HepG2 (cell line): Measurements from ENCODE around the gene ZIK1. TPM values are rescaled to one million over a fixed set of nuclear protein-coding genes. Genes with fewer than 3 reads are reported as not detected.

Source experiments
- ESRRA ChIP-seq: sonication (generic); formaldehyde crosslinking; IDR thresholded peaks from 2 replicates; pipeline ENCODE4 v1.5.1; 2020; ENCODE audit warnings: mild to moderate bottlenecking, low read depth, missing genetic modification reagents
- GABPA ChIP-seq, 2 experiments: IDR thresholded peaks; 2 replicates each; pipeline ENCODE4 v1.6.1; 2011 to 2016; ENCODE audit warnings: low read depth in 2 of 2, low read length in 1 of 2, missing biosample characterization in 1 of 2, missing genetic modification characterization in 1 of 2
- ISX ChIP-seq: sonication (generic); formaldehyde crosslinking; conservative IDR thresholded peaks from 2 replicates; pipeline ENCODE4 v1.5.0; 2020; ENCODE audit warnings: missing genetic modification reagents
- KDM3A ChIP-seq: IDR thresholded peaks from 2 replicates; pipeline ENCODE4 v1.6.1; 2018; ENCODE audit warnings: low read depth, missing compliant biosample characterization
- KMT2B ChIP-seq: IDR thresholded peaks from 2 replicates; pipeline ENCODE4 v1.6.1; 2016; ENCODE audit warnings: missing genetic modification reagents, missing compliant biosample characterization
- MEIS2 ChIP-seq: sonication (generic); formaldehyde crosslinking; IDR thresholded peaks from 2 replicates; pipeline ENCODE4 v1.9.0; 2021; ENCODE audit warnings: mild to moderate bottlenecking, missing genetic modification reagents
- NCOA5 ChIP-seq: sonication (generic); formaldehyde crosslinking; IDR thresholded peaks from 2 replicates; pipeline ENCODE4 v1.4.0; 2020; ENCODE audit warnings: missing genetic modification reagents
- NFKBIZ ChIP-seq: IDR thresholded peaks from 2 replicates; pipeline ENCODE4 v1.6.1; 2018; ENCODE audit warnings: missing genetic modification reagents, missing compliant biosample characterization
- NR2F6 ChIP-seq, 2 experiments: IDR thresholded peaks; 2 replicates each; pipeline ENCODE4 v1.6.1; 2016; ENCODE audit warnings: antibody characterized with exemption in 1 of 2, mild to moderate bottlenecking in 1 of 2
- RAD21 ChIP-seq: fragments of 450-650 bp; formaldehyde crosslinking; IDR thresholded peaks from 2 replicates; pipeline ENCODE4 v1.5.0; 2020; ENCODE audit warnings: mild to moderate bottlenecking
- RFXAP ChIP-seq: sonication (generic); formaldehyde crosslinking; IDR thresholded peaks from 2 replicates; pipeline ENCODE4 v1.4.0; 2020; ENCODE audit warnings: missing genetic modification reagents, borderline replicate concordance
- RORA ChIP-seq: sonication (generic); formaldehyde crosslinking; IDR thresholded peaks from 2 replicates; pipeline ENCODE4 v1.5.0; 2020; ENCODE audit warnings: mild to moderate bottlenecking, missing genetic modification reagents, moderate library complexity
- SETDB1 ChIP-seq: sonication (generic); formaldehyde crosslinking; IDR thresholded peaks from 2 replicates; pipeline ENCODE4 v1.5.1; 2020; ENCODE audit warnings: missing genetic modification reagents, mild to moderate bottlenecking, borderline replicate concordance
- SRF ChIP-seq: IDR thresholded peaks from 2 replicates; pipeline ENCODE4 v1.6.1; 2011; ENCODE audit warnings: mild to moderate bottlenecking, low read depth, low read length, moderate library complexity
- ZFP36L1 ChIP-seq: sonication (generic); formaldehyde crosslinking; IDR thresholded peaks from 2 replicates; pipeline ENCODE4 v1.8.0; 2022; ENCODE audit warnings: mild to moderate bottlenecking, missing genetic modification reagents, moderate library complexity
- ZNF143 ChIP-seq: sonication (generic); formaldehyde crosslinking; IDR thresholded peaks from 2 replicates; pipeline ENCODE4 v1.4.0; 2020; ENCODE audit warnings: missing genetic modification reagents
- ZNF205 ChIP-seq: IDR thresholded peaks from 2 replicates; pipeline ENCODE4 v1.6.1; 2018; ENCODE audit warnings: missing biosample characterization, missing genetic modification reagents
- ZNF24 ChIP-seq: fragments of 450-650 bp; IDR thresholded peaks from 2 replicates; pipeline ENCODE4 v1.6.1; 2017; ENCODE audit warnings: antibody characterized with exemption, mild to moderate bottlenecking
- ZNF331 ChIP-seq: sonication (generic); formaldehyde crosslinking; IDR thresholded peaks from 2 replicates; pipeline ENCODE4 v1.4.0; 2020; ENCODE audit warnings: missing genetic modification reagents
- polyA plus RNA-seq, 8 experiments: library from polyadenylated mRNA; depleted of rRNA in 3 of 8; stranded (reverse) in 7 of 8; unstranded in 1 of 8; fragments of >200 nt; fragmentation: Illumina TruSeq in 4 of 8; extraction: Trizol in 4 of 8; gene quantifications; 2 replicates each; pipeline versions ENCODE4 v1.2.1 to v1.2.3, GENCODE V29; 2011 to 2016; ENCODE audit warnings: low read depth in 4 of 8, missing spikeins in 1 of 8, mixed read lengths in 1 of 8; ENCODE audit not compliant: insufficient read depth in 1 of 8
- total RNA-seq, 5 experiments: library from RNA; depleted of rRNA; stranded (reverse); fragments of >200 nt; fragmentation: Illumina TruSeq; extraction: Trizol; gene quantifications; 2 replicates each; pipeline ENCODE4 v1.2.3, GENCODE V29; 2016; ENCODE audit warnings: low read depth in 1 of 5
- TF ChIP-seq, protein P1 (sequence below): sonication (generic); formaldehyde crosslinking; IDR thresholded peaks from 2 replicates; pipeline ENCODE4 v1.8.1; 2023; ENCODE audit warnings: mild to moderate bottlenecking, missing genetic modification reagents
- TF ChIP-seq, protein P2 (sequence below): sonication (generic); formaldehyde crosslinking; IDR thresholded peaks from 2 replicates; pipeline ENCODE4 v1.4.0; 2020; ENCODE audit warnings: missing genetic modification reagents
- TF ChIP-seq, protein P3 (sequence below): IDR thresholded peaks from 2 replicates; pipeline ENCODE4 v1.6.1; 2012; ENCODE audit warnings: low read length, improper control_type of control experiment
- TF ChIP-seq, protein P4 (sequence below): sonication (generic); formaldehyde crosslinking; IDR thresholded peaks from 2 replicates; pipeline ENCODE4 v1.5.0; 2020; ENCODE audit warnings: missing genetic modification reagents

ZIK1 gene
- total and polyA plus RNA-seq, 2 of the 13 experiments (the other 11 are each of a cell fraction or from before 2014, with no cell fraction given), result 2.1 to 7.2 TPM

DNA sequence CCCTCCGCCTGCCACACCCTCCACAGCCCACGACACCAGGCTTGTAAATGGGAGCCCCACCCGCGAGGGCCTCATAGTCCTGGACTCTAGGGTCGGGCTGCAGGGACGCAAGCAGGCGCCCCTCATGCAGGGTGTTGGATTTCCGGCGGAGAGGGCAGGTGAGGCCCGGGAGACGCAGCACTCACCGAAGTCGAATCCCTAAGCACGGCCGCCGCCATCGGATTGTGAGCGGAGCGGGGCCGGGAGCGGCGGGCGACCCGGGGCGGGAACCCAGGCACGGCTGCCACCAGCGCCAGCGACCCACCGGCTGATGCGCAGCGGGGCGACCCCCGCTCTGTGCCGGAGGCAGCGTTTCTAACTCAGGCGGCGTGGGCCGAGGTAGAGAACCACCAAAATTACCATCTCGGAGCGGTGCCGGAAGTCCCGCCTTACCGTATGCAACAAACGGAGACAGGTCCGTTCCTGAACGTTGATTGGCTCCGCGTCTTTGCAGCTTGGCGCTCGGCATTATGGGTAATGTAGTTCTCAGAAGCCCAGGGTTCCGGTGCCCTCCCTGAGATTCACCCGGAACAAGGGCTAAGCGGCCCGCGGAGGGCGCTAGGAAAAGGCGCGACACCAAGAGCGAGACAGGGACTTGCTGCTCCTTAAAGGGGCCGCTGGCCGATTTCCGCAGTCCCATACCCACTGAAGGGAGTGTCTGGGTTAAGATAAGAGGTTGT, 5.3 kb upstream of the ZIK1 start, which contains the start of gene ZNF416 (continued):
- TF ChIP-seq ZNF205, result peak; percentile 94
- TF ChIP-seq GABPA (IDR thresholded peaks at IDR 0.05; ENCODE audit: low read depth, low read length), result peak; percentile 87
- TF ChIP-seq GABPA (CRISPR knock-in tag; IDR thresholded peaks at IDR 0.05; ENCODE audit: low read depth), result peak; percentile 96
- TF ChIP-seq, protein P1, sequence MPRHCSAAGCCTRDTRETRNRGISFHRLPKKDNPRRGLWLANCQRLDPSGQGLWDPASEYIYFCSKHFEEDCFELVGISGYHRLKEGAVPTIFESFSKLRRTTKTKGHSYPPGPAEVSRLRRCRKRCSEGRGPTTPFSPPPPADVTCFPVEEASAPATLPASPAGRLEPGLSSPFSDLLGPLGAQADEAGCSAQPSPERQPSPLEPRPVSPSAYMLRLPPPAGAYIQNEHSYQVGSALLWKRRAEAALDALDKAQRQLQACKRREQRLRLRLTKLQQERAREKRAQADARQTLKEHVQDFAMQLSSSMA (CRISPR knock-in tag), result 0 out of 2 replicates have a peak, but pooled peaks have one; percentile 21
- no peak for TF ChIP-seq SRF
- TF ChIP-seq ZNF331 (CRISPR knock-in tag), result peak; percentile 40; the same call in 1 of the 2 replicates
- TF ChIP-seq, protein P2, sequence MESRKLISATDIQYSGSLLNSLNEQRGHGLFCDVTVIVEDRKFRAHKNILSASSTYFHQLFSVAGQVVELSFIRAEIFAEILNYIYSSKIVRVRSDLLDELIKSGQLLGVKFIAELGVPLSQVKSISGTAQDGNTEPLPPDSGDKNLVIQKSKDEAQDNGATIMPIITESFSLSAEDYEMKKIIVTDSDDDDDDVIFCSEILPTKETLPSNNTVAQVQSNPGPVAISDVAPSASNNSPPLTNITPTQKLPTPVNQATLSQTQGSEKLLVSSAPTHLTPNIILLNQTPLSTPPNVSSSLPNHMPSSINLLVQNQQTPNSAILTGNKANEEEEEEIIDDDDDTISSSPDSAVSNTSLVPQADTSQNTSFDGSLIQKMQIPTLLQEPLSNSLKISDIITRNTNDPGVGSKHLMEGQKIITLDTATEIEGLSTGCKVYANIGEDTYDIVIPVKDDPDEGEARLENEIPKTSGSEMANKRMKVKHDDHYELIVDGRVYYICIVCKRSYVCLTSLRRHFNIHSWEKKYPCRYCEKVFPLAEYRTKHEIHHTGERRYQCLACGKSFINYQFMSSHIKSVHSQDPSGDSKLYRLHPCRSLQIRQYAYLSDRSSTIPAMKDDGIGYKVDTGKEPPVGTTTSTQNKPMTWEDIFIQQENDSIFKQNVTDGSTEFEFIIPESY (CRISPR knock-in tag), result no peak
- no peak for TF ChIP-seq ZFP36L1 (CRISPR knock-in tag)
- no peak for TF ChIP-seq ZNF24
- TF ChIP-seq NCOA5 (CRISPR knock-in tag), result no peak
- 0 out of 2 replicates have a peak, but pooled peaks have one; percentile 16 for TF ChIP-seq RAD21 (CRISPR knock-in tag)
- TF ChIP-seq NR2F6 (IDR thresholded peaks at IDR 0.05), result no peak
- 0 out of 2 replicates have a peak, but pooled peaks have one; percentile 18 for TF ChIP-seq NR2F6 (CRISPR knock-in tag; IDR thresholded peaks at IDR 0.05)
- no peak for TF ChIP-seq SETDB1 (CRISPR knock-in tag)
- TF ChIP-seq MEIS2 (CRISPR knock-in tag), result 0 out of 2 replicates have a peak, but pooled peaks have one; percentile 20
- no peak for TF ChIP-seq ISX (CRISPR knock-in tag)
- TF ChIP-seq NFKBIZ (CRISPR knock-in tag), result no peak
- no peak; the same call in 1 of the 2 replicates for TF ChIP-seq ESRRA
- peak; percentile 97 for TF ChIP-seq ZNF143 (CRISPR knock-in tag)
- peak; percentile 64; the same call in 1 of the 2 replicates for TF ChIP-seq RFXAP (CRISPR knock-in tag)
- TF ChIP-seq, protein P3, sequence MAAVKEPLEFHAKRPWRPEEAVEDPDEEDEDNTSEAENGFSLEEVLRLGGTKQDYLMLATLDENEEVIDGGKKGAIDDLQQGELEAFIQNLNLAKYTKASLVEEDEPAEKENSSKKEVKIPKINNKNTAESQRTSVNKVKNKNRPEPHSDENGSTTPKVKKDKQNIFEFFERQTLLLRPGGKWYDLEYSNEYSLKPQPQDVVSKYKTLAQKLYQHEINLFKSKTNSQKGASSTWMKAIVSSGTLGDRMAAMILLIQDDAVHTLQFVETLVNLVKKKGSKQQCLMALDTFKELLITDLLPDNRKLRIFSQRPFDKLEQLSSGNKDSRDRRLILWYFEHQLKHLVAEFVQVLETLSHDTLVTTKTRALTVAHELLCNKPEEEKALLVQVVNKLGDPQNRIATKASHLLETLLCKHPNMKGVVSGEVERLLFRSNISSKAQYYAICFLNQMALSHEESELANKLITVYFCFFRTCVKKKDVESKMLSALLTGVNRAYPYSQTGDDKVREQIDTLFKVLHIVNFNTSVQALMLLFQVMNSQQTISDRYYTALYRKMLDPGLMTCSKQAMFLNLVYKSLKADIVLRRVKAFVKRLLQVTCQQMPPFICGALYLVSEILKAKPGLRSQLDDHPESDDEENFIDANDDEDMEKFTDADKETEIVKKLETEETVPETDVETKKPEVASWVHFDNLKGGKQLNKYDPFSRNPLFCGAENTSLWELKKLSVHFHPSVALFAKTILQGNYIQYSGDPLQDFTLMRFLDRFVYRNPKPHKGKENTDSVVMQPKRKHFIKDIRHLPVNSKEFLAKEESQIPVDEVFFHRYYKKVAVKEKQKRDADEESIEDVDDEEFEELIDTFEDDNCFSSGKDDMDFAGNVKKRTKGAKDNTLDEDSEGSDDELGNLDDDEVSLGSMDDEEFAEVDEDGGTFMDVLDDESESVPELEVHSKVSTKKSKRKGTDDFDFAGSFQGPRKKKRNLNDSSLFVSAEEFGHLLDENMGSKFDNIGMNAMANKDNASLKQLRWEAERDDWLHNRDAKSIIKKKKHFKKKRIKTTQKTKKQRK, result no peak
- no peak for TF ChIP-seq KDM3A (CRISPR knock-in tag)
- TF ChIP-seq RORA (CRISPR knock-in tag), result no peak
- TF ChIP-seq, protein P4, sequence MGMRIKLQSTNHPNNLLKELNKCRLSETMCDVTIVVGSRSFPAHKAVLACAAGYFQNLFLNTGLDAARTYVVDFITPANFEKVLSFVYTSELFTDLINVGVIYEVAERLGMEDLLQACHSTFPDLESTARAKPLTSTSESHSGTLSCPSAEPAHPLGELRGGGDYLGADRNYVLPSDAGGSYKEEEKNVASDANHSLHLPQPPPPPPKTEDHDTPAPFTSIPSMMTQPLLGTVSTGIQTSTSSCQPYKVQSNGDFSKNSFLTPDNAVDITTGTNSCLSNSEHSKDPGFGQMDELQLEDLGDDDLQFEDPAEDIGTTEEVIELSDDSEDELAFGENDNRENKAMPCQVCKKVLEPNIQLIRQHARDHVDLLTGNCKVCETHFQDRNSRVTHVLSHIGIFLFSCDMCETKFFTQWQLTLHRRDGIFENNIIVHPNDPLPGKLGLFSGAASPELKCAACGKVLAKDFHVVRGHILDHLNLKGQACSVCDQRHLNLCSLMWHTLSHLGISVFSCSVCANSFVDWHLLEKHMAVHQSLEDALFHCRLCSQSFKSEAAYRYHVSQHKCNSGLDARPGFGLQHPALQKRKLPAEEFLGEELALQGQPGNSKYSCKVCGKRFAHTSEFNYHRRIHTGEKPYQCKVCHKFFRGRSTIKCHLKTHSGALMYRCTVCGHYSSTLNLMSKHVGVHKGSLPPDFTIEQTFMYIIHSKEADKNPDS, result no peak
- TF ChIP-seq KMT2B (CRISPR knock-in tag), result peak; percentile 90; the same call in 1 of the 2 replicates
